ENCODE data around the gene ALG8.
A peak's percentile ranks its signal among the peaks of the same experiment; 100 is the strongest.
"Not testable (repeated sequence)": the region's sequence is repeated elsewhere in the genome, so short reads cannot be mapped to it uniquely, and the experiment has no call there.

Gene ALG8

DNA sequence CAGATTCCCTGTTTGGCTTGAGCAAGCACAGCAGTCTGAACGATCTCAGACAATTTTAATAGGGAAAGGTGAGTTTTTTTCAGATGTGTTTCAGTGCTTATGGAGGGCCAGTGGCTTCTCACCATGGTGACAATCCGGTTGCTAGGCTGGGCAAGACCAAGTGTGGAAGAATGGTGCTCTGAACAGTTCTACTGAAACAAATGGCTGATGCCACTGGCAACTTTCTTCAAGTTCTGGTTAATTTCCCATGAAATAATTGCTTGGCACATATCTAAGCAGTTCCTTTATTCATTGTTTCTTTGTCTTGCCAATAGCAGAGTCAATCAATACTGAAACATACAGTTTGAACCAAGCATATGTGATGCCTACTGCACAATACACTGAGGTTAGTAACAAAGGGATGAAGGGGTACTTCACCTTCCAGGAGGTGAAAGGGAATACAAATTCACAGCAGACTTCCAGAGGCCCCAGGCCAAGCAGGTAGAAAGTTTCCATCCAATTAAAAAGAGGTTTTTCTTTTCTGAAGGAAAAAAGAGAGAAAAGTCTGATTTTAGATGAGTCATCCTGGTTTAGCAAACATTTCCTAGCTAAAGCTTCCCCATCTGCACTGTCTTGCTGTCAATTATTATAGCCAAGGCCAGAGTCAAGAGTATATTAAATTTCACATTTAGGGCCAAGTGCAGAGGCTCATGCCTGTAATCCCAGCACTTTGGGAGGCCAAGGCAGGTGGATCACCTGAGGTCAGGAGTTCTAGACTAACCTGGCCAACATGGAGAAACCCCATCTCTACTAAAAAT, 38.6 kb downstream of the ALG8 start:
- no peak for DNase-seq (ENCODE audit: low read depth, low spot score)

DNA sequence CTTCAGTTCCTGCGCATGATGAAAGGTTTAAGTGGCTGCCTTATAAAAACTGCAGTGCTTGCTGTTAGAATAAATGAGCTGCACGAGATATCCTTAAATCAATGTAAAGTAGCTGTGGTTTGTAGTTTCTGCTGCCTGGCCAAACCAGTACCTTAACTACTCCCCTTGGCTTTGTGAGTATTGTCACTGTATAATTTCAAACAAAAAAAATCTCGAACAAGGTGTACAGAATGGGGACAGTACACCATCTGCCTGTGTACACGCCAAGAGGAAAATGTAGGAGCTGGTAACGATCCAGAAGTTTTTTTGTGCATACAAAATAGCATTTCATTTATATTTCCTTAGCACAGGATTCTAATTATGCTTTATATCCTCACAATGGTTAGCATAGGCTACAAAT, 39.2 kb downstream of the ALG8 start:
- no peak for DNase-seq (ENCODE audit: low read depth, low spot score)

DNA sequence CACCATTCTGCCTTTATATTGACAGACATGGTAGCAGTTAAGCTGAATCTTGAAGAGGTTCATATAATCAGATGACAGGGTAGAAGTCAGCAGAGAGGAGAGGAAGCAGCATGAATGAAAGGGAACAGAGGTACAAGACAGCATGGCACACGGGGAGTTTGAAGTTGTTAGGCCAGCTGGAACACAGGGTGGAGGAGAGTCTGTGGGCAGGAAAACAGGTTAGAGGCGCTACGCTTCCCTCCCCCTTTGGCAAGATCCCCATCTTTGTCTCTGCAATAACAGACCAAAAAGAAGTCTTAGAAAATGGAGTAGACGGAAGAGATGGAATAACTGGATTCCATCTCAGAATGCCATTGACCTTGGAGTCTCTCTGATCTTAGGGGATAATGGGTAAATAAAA, 39.8 kb downstream of the ALG8 start:
- no peak for DNase-seq (ENCODE audit: low read depth, low spot score)

DNA sequence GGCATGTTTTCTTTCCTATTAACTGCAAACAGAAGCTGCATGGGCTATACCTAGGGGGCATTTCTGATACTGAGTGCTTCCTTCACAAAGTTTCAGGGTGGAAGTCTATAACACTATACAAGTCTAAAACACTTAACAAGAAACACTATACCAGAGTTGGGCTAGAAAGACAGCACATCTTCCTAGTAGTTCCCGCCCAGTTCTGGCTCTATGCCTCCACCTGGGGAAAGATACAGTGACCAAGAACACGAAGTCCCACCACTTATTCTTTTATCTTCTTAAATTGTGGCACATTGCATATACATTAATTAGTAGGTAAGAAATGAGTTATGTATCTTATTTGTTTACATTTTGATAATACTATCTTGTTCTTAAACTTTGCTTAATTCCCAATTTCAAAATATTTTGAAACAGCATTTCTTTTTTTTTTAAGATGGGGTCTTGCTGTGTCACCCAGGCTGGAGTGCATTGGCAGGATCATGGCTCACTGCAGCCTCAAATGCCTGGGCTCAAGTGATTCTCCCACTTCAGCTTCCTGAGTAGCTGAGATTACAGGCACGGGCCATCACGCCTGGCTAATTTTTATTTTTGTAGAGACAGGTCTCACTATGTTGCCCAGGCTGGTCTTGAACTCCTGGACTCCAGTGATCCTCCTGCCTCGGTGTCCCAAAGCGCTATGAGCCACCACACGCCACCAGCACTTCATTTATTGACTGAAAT, 41.6 kb downstream of the ALG8 start:
- DNase-seq (ENCODE audit: low read depth, low spot score), result no peak

DNA sequence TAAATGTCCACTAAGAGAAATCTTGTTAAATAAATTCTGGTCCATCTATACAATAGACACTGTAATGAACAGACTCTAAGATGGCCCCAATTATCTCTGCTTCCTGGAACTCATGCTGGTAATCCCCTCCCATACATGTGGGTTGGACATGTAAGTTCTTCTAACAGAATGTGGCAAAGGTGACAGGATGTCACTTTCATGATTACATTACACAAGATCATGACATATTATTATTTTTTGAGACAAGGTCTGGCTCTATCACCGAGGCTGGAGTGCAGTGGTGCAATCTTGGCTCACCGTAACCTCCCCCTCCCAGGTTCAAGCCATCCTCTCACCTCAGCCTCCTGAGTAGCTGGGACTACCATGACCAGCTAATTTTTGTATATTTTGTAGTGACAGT, 45.2 kb downstream of the ALG8 start:
- no peak for DNase-seq (ENCODE audit: low read depth, low spot score)

DNA sequence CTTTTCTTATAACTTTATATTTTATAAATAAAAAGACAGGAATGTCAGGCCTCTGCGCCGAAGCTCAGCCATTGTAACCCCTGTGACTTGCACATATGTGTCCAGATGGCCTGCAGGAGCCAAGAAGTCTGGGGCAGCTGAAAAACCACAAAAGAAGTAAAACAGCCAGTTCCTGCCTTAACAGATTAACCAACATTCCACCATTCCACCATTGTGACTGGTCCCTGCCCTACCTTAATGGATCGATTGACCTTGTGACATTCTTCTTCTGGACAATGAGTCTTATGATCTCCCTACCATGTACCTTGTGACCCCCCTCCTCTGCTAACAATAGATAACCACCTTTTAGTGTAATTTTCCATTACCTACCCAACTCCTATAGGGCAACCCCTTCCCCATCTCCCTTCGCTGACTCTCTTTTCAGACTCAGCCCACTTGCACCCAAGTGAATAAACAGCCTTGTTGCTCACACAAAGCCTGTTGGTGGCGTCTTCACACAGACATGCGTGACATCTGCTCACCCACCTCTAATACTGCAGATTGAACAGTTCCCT, 52.8 kb downstream of the ALG8 start:
- DNase-seq (ENCODE audit: low read depth, low spot score), result not testable (repeated sequence)

DNA sequence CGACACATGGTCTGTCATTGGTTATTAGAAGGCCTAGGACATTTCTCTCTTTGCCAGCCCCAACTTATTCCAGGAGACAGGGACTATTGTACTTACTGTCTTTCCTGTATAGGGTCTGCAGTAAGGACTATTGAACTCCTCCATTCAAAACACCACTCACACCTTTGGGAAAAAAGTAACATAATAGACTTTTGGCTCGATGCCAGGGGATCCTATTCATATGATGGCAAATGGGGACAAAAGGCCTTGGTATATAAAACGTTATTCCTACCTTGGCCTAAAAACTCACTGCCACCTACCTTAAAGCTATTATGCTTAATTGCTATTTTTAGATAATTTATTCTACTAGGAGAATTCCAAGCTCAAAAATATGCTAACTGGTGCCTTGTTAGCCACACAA, 53.5 kb downstream of the ALG8 start:
- no peak for DNase-seq (ENCODE audit: low read depth, low spot score)

DNA sequence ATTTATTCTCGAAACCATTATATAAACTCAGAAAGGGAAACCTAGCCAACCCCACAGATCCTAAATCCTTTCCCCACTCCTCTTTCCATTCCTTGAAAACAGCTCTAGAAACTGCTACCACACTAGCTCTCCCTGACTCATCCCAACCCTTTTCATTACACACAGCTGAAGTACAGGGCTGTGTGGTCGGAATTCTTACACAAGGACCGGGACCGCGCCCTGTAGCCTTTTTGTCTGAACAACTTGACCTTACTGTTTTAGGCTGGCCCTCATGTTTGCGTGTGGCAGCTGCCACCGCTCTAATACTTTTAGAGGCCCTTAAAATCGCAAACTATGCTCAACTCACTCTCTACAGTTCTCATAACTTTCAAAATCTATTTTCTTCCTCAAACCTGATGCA, 54.9 kb downstream of the ALG8 start:
- DNase-seq (ENCODE audit: low read depth, low spot score), result not testable (repeated sequence)

DNA sequence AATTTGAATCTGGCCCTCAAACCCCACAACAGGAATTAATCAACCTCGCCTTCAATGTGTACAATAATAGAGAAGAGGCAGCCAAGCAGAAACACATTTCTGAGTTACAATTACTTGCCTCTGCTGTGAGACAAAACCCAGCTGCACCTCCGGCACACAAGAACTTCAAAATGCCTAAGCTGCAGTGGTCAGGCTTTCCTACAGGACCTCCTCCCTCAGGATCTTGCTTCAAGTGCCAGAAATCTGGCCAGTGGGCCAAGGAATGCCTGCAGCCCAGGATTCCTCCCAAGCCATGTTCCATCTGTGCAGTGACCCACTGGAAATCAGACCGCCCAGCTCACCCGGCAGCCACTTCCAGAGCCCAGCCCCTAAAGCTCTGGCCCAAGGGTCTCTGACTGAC, 56.4 kb downstream of the ALG8 start:
- no peak for DNase-seq (ENCODE audit: low read depth, low spot score)

DNA sequence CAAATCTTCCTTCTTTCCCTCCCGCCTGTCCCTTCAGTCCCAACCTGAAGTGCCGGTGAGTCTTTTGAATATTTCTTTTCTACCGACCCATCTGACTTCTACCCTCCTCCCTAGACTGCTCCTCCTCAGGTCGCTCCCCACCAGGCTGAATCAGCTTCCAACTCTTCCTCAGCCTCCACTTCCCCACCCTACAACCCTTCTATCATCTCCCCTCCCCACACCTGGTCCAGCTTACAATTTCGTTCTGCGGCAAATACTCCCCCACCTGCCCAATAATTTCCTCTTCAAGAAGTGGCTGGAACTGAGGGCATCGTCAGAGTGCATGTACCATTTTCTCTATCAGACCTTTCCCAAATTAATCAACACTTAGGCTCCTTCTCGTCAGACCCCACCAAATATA, 57.3 kb downstream of the ALG8 start:
- DNase-seq (ENCODE audit: low read depth, low spot score), result no peak

DNA sequence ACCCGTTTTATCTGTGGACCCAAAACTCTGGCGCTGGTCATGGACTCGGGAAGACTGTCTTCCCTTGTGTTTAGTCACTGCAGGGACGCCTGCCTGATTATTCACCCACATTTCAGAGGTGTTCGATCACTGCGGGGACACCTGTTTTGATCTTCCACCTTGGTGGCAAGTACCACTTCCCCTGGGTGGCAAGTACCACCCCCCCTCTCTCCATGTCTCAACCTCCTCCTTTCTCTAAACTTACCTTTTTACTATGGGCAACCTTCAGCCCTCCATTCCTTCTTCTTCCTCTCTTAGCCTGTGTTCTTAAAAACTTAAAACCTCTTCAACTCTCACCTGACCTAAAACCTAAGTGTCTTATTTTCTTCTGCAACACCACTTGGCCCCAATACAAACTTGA, 57.8 kb downstream of the ALG8 start:
- DNase-seq (ENCODE audit: low read depth, low spot score), result no peak

DNA sequence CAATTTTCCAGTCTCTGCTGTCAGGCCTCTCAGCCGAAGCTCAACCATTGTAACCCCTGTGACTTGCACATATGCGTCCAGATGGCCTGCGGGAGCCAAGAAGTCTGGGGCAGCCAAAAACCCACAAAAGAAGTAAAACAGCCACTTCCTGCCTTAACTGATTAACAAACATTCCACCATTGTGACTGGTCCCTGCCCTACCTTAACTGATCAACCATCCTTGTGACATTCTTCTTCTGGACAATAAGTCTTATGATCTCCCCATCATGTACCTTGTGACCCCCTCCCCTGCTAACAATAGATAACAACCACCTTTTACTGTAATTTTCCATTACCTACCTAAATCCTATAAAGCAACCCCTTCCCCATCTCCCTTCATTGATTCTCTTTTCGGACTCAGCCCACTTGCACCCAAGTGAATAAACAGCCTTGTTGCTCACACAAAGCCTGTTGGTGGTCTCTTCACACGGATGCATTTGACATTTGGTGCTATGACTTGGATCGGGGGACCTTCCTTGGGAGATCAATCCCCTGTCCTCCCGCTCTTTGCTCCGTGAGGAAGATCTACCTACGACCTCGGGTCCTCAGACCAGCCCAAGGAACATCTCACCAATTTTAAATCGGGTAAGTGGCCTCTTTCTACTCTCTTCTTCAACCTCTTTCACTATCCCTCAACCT, 58.5 kb downstream of the ALG8 start:
- no peak for DNase-seq (ENCODE audit: low read depth, low spot score)

DNA sequence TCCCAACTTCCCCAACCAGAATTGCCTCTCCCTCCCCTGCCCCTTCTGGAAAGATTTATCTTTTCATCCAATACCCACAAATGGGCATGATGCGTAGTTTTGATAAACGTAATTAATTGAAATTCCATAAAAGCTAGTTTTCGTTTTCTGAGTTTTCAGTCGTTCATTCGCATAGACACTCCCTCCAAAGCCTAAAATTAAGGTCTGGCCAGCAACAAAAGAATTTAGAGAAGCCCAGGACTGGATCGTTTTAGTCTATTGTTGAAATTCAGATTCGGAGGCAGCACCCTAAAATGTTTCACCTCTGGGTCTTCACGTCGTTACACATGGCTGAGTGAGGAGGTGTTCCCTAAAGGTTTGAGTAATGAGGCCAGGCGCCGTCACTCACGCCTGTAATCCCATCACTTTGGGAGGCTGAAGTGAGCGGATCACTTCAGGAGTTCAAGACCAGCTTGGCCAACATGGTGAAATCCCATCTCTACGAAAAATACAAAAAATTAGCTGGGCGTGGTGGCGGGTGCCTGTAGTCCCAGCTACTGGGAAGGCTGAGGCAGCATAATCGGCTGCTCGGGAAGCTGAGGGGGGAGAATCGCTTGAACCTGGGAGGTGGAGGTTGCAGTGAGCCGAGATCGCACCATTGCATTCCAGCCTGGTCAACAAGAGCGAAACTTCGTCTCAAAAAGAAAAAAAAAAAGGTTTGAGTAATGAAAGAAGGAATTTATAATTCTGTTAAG, 59.2 kb downstream of the ALG8 start:
- DNase-seq (ENCODE audit: low read depth, low spot score), result no peak

DNA sequence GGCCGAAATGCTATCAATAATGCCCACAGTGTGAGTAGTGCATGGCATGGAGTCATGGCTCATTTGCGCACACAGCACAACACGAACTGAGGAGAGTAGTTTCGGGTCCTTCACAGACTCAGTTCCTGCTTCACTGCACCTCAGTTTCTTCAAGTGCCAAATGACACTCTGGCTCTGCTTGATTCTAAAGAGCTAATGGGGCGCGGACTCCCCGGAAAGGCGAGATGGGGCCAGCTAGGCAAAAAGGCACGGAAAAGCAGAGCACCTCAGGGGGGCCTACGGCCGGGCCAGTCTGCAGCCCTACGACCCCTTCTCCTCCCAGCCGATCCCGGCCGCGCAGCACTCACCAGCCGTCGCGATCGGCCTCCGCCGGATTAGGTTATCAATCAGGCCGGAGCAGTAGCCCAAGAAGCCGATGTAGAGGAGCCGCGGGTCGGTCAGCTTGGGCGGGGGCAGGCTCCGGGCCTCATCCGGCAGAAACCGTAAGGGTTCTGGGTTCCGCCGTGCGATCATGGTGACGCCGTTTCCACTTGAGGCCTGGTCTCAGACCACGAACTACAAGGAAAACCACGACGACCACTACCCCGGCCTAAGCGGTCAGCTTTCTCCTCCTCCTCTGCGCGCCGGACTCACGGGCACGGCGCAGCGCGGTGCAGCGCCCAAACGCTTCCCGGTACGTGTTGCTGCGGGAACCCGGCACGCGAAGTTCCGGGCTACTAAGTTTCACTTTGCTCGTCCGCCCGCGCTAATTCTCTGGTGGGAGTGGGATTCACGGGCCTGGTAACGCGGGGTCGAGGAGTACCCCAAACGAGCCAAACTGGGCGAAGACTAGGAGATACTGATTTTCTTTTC, 60.0 kb downstream of the ALG8 start, which contains the start of gene NDUFC2:
Gene NDUFC2 (minus strand): TSS at position 631 of the 852 bp plus-strand sequence. CDS start 118 bp downstream, at position 513.
- DNase-seq (ENCODE audit: low read depth, low spot score), result peak; percentile 6

DNA sequence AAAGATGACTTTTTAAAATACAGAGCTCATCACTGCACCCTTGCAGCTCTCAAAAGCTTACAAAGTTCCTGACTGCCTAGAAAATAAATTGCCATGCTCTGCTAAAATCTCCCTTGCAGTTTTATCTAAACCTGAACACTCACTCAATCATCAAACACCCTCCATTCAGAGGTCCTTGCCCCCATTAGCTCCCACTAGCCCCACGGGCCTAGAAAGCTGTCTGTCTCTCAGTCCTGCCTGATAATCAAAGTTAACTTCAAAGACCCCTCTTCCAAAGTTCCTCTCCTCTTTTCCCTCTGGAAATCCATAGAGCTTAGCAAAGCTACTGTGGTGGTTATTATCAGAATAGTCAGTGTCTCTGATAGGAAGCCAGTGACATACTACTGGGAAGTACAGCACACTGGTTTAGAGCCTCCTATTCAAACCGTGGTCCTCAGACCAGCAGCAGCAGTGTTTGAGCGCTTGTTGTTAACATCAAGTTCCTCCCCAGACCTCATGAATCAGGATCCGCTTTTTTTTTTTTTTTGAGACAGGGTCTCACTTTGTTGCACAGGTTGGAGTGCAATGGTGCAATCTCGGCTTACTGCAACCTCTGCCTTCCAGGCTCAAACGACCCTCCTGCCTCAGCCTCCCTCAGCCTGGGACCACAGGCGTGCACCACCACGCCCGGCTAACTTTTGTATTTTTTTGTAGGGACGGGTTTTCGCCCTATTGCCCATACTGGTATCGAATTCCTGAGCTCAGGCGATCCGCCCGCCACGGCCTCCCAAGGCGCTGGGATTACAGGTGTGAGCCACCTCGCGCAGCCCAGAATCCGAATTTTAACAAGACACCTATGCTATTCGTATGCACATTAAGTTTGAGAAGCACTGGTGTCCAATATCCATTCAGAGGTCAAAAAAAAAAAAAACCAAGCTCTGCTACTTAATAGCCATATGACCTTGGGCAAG, 60.9 kb downstream of the ALG8 start:
- no peak for DNase-seq (ENCODE audit: low read depth, low spot score)

DNA sequence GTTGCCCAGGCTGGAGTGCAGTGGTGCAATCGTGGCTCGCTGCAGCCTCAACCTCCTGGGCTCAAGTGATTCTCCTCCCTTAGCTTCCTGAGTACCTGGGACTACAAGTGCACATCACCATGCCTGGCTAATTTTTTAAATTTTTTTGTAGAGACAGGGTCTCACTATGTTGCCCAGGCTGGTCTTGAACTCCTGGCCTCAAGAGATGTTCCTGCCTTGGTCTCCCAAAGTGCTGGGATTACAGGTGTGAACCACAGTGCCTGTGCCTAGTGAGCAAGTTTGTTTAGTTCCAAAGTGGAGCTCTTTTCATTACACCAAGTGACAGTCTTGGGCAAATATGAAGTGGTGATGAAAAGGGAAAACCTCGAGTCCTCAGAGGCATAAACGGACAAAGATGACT, 61.8 kb downstream of the ALG8 start:
- DNase-seq (ENCODE audit: low read depth, low spot score), result not testable (repeated sequence)

DNA sequence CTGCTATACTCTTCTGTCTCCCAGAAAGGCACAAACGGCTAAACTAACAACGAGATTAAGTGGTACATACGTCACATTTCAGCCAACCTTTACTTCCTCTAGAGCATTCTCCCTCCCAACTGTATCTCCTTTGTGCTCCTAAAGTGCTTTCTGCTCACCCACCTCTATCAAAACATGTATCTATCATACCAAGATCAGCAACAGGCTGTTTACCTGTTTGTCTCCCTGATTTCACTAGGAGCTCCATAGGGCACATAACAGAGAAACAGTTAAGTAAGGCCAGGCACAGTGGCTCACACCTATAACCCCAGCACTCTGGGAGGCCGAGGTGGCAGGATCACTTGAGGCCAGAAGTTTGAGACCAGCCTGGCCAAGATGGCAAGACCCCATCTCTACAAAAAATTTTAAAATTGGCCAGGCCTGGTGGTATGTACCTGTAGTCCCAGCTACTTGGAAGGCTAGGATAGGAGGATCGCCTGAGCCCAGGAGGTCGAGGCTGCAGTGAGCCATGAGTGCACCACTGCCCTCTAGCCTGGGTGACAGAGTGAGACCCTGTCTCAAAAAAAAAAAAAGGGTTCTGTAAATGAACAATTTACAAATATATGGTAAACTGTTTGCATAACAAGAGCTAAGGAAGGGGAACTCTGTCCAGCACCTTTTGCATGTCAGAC, 62.6 kb downstream of the ALG8 start:
- DNase-seq (ENCODE audit: low read depth, low spot score), result no peak

DNA sequence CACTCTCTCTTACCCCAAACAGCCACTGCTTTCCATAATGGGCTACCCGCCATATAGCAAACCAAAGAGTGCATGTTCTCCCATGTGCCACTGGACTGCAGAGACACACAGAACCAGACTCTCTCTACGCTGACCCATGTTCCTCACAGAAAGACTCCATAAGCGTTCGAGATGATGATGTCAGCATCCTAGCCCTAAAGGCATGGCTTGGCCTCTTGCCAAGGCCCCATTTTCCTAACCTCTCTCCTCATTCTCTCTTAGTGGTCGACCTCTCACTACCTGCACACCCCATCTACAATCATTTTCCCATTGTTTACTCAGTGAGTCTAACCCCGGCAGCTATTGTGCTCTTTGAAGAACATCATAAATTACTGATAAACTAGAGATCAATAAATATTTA, 64.7 kb downstream of the ALG8 start:
- DNase-seq (ENCODE audit: low read depth, low spot score), result no peak

DNA sequence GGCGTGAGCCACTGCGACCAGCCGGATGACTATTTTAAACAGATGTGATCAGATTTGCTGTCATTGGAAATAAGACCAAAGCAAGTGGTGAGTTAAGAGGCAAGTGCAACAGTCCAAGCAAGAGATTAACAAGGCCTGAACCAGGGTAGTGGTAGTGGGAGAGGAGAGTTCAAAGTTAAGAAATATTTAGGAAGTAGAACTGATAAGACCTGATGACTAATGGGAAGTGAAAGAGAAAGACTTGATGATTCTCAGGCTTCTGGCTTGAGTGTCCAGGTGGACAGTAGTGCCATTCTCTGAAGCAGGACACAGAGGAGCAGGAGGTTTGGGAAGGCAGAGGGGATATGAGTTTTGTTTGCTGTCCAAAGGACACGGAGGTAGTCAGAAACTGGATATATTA, 67.0 kb downstream of the ALG8 start:
- DNase-seq (ENCODE audit: low read depth, low spot score), result no peak
